WTC11 (cell line): ENCODE data around the gene LTBP1. TPM values are rescaled to one million over a fixed set of nuclear protein-coding genes. Genes with fewer than 3 reads are reported as not detected.

Source experiments
- ATAC-seq: fragments of 200-7000 bp; cut with Tn5 transposase; 2 replicates; pipeline ENCODE4 v1.10.0; 2021; ENCODE audit warnings: mild to moderate bottlenecking, moderate library complexity
- CTCF ChIA-PET: fragments of 300-600 bp; sonication (Branson Sonifier 250); formaldehyde crosslinking; loops from one replicate; lab custom pipeline; 2021; ENCODE audit warnings: antibody characterized with exemption; lab: Charles Lee
- POLR2A ChIA-PET: fragments of 350-600 bp; sonication (Branson Sonifier 250); formaldehyde crosslinking; loops from one replicate; lab custom pipeline; 2021; ENCODE audit warnings: antibody characterized with exemption; lab: Charles Lee
- DNase-seq: peaks from one replicate; pipeline ENCODE4 v3.0.0; 2021; ENCODE audit warnings: low spot score
- H3K27ac Mint-ChIP-seq: 2 replicates; pipeline ENCODE4 v1.8.0; 2021; ENCODE audit warnings: mixed read lengths
- H3K27me3 Mint-ChIP-seq: 2 replicates; pipeline ENCODE4 v1.8.0; 2021; ENCODE audit warnings: low read depth, mild to moderate bottlenecking, moderate library complexity, mixed read lengths
- H3K36me3 Mint-ChIP-seq: 2 replicates; pipeline ENCODE4 v1.8.0; 2021; ENCODE audit warnings: mixed read lengths
- H3K4me1 Mint-ChIP-seq: 2 replicates; pipeline ENCODE4 v1.8.0; 2022; ENCODE audit warnings: mixed read lengths
- H3K4me3 Mint-ChIP-seq: 2 replicates; pipeline ENCODE4 v1.8.0; 2021; ENCODE audit warnings: mild to moderate bottlenecking, moderate library complexity, mixed read lengths
- H3K9me3 Mint-ChIP-seq: 2 replicates; pipeline ENCODE4 v1.8.0; 2021; ENCODE audit warnings: mixed read lengths
- AR ChIP-seq: fragments of 250-450 bp; sonication (Bioruptor Pico); IDR thresholded peaks from 2 replicates; pipeline ENCODE4 v1.9.0; 2021; ENCODE audit warnings: mild to moderate bottlenecking
- CREM ChIP-seq: sonication (generic); formaldehyde crosslinking; IDR thresholded peaks from 2 replicates; pipeline ENCODE4 v1.8.1; 2022; ENCODE audit warnings: mild to moderate bottlenecking, missing genetic modification reagents, moderate library complexity
- EMX1 ChIP-seq: fragments of 250-450 bp; sonication (Bioruptor Pico); IDR thresholded peaks from 2 replicates; pipeline ENCODE4 v1.8.0; 2021; ENCODE audit warnings: mild to moderate bottlenecking
- FOXJ3 ChIP-seq: sonication (generic); formaldehyde crosslinking; IDR thresholded peaks from 2 replicates; pipeline ENCODE4 v1.9.0; 2021; ENCODE audit warnings: missing genetic modification reagents, mild to moderate bottlenecking, borderline replicate concordance
- GABPB1 ChIP-seq: sonication (generic); formaldehyde crosslinking; IDR thresholded peaks from 2 replicates; pipeline ENCODE4 v1.8.1; 2023; ENCODE audit warnings: mild to moderate bottlenecking, missing genetic modification reagents
- GTF2I ChIP-seq: fragments of 250-450 bp; sonication (Bioruptor Pico); conservative IDR thresholded peaks from 2 replicates; pipeline ENCODE4 v1.4.0; 2021; ENCODE audit warnings: mild to moderate bottlenecking
- MAX ChIP-seq: sonication (generic); formaldehyde crosslinking; IDR thresholded peaks from 2 replicates; pipeline ENCODE4 v1.8.0; 2022; ENCODE audit warnings: mild to moderate bottlenecking, missing genetic modification reagents
- MXD4 ChIP-seq: fragments of 250-450 bp; sonication (Bioruptor Pico); IDR thresholded peaks from 2 replicates; pipeline ENCODE4 v1.8.0; 2021; ENCODE audit warnings: mild to moderate bottlenecking, moderate library complexity, borderline replicate concordance
- NR2C2 ChIP-seq: sonication (generic); formaldehyde crosslinking; IDR thresholded peaks from 2 replicates; pipeline ENCODE4 v1.8.0; 2022; ENCODE audit warnings: mild to moderate bottlenecking, missing genetic modification reagents
- RORB ChIP-seq: fragments of 250-450 bp; sonication (Bioruptor Pico); IDR thresholded peaks from 2 replicates; pipeline ENCODE4 v1.9.0; 2021; ENCODE audit warnings: mild to moderate bottlenecking
- STAT6 ChIP-seq: sonication (generic); formaldehyde crosslinking; conservative IDR thresholded peaks from 2 replicates; pipeline ENCODE4 v1.8.1; 2023; ENCODE audit warnings: mild to moderate bottlenecking, low read depth, missing genetic modification reagents, moderate library complexity
- TEAD1 ChIP-seq: sonication (generic); formaldehyde crosslinking; IDR thresholded peaks from 2 replicates; pipeline ENCODE4 v1.8.0; 2022; ENCODE audit warnings: mild to moderate bottlenecking, missing genetic modification reagents
- ZNF219 ChIP-seq: sonication (generic); formaldehyde crosslinking; IDR thresholded peaks from 2 replicates; pipeline ENCODE4 v1.8.0; 2023; ENCODE audit warnings: missing genetic modification reagents, mild to moderate bottlenecking, borderline replicate concordance
- ZNF281 ChIP-seq: sonication (generic); formaldehyde crosslinking; IDR thresholded peaks from 2 replicates; pipeline ENCODE4 v1.8.0; 2023; ENCODE audit warnings: mild to moderate bottlenecking, missing genetic modification reagents
- ZNF423 ChIP-seq: fragments of 250-450 bp; sonication (Bioruptor Pico); IDR thresholded peaks from 2 replicates; pipeline ENCODE4 v2.1.2; 2022; ENCODE audit warnings: mild to moderate bottlenecking, moderate library complexity
- total RNA-seq: library from RNA; stranded (reverse); gene quantifications from 3 replicates; pipeline ENCODE4 v1.2.3, GENCODE V29; 2021
- TF ChIP-seq, protein P1 (sequence below): sonication (generic); formaldehyde crosslinking; IDR thresholded peaks from 2 replicates; pipeline ENCODE4 v1.8.1; 2023; ENCODE audit warnings: mild to moderate bottlenecking, moderate library complexity, missing genetic modification reagents
- TF ChIP-seq, protein P2 (sequence below): sonication (generic); formaldehyde crosslinking; IDR thresholded peaks from 2 replicates; pipeline ENCODE4 v1.8.1; 2022; ENCODE audit warnings: mild to moderate bottlenecking, moderate library complexity, missing genetic modification reagents
- TF ChIP-seq, protein P3 (sequence below): sonication (generic); formaldehyde crosslinking; IDR thresholded peaks from 2 replicates; pipeline ENCODE4 v1.8.1; 2023; ENCODE audit warnings: mild to moderate bottlenecking, missing genetic modification reagents

LTBP1 gene
- total RNA-seq, 1 experiment from 2014 or later, result 33.6 TPM

- POLR2A ChIA-PET, result no interaction called here
- no peaks in the 10 kb centered on the region for H3K4me1 Mint-ChIP-seq
- TF ChIP-seq ZNF423 (CRISPR knock-in tag) (no peak), ZNF219 (CRISPR knock-in tag) (no peak), GTF2I (CRISPR knock-in tag) (no peak), MXD4 (CRISPR knock-in tag) (no peak), STAT6 (CRISPR knock-in tag) (no peak), GABPB1 (no peak), AR (CRISPR knock-in tag) (no peak), MAX (no peak), ZNF281 (CRISPR knock-in tag) (no peak), TEAD1 (CRISPR knock-in tag) (no peak), NR2C2 (CRISPR knock-in tag) (no peak), RORB (CRISPR knock-in tag) (no peak), FOXJ3 (CRISPR knock-in tag) (no peak), CREM (no peak), EMX1 (no peak)
- TF ChIP-seq, protein P1, sequence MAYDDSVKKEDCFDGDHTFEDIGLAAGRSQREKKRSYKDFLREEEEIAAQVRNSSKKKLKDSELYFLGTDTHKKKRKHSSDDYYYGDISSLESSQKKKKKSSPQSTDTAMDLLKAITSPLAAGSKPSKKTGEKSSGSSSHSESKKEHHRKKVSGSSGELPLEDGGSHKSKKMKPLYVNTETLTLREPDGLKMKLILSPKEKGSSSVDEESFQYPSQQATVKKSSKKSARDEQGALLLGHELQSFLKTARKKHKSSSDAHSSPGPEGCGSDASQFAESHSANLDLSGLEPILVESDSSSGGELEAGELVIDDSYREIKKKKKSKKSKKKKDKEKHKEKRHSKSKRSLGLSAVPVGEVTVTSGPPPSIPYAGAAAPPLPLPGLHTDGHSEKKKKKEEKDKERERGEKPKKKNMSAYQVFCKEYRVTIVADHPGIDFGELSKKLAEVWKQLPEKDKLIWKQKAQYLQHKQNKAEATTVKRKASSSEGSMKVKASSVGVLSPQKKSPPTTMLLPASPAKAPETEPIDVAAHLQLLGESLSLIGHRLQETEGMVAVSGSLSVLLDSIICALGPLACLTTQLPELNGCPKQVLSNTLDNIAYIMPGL (CRISPR knock-in tag), result no peak
- TF ChIP-seq, protein P2, sequence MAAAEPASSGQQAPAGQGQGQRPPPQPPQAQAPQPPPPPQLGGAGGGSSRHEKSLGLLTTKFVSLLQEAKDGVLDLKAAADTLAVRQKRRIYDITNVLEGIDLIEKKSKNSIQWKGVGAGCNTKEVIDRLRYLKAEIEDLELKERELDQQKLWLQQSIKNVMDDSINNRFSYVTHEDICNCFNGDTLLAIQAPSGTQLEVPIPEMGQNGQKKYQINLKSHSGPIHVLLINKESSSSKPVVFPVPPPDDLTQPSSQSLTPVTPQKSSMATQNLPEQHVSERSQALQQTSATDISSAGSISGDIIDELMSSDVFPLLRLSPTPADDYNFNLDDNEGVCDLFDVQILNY (CRISPR knock-in tag), result no peak
- TF ChIP-seq, protein P3, sequence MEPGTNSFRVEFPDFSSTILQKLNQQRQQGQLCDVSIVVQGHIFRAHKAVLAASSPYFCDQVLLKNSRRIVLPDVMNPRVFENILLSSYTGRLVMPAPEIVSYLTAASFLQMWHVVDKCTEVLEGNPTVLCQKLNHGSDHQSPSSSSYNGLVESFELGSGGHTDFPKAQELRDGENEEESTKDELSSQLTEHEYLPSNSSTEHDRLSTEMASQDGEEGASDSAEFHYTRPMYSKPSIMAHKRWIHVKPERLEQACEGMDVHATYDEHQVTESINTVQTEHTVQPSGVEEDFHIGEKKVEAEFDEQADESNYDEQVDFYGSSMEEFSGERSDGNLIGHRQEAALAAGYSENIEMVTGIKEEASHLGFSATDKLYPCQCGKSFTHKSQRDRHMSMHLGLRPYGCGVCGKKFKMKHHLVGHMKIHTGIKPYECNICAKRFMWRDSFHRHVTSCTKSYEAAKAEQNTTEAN, result no peak
- TF ChIP-seq, all 79 proteins: peak for 0
- Mint-ChIP-seq H3K4me3 (no peak overlapping the region), H3K27me3 (no peaks in the 10 kb centered on the region), H3K27ac (no peak overlapping the region), H3K9me3 (peaks cover 4% of the 10 kb centered on the region), H3K36me3 (0 out of 2 replicates have a peak, but pooled peaks cover 3% of the 10 kb centered on the region)
- DNase-seq (no peak), ATAC-seq (no peak)
- CTCF ChIA-PET, result no interaction called here
Observed at GRCh38 chr2:32993005-32993539, 46.3 kb downstream of the LTBP1 start.
